ENCODE results near the gene SSR3. TPM values are rescaled to one million over a fixed set of nuclear protein-coding genes. Genes with fewer than 3 reads are reported as not detected.
A peak's percentile ranks its signal among the peaks of the same experiment; 100 is the strongest.

SSR3 gene
- total and polyA plus RNA-seq, 12 donors, result 47.1 to 479 (median 116) TPM

GRCh38 chr3:156539051-156539450 is 15.9 kb downstream of the SSR3 start:
- Histone ChIP-seq H3K9me3 (replicated peaks in 1 of 3) (no peaks in the 10 kb centered on the region), H3K27me3 (no peaks in the 10 kb centered on the region), H3K36me3 (replicated peaks in 1 of 2) (no peaks in the 10 kb centered on the region), H3K4me1 (replicated peaks in 1 of 2) (peaks cover 10 to 37% of the 10 kb centered on the region in 2 donors), H3K27ac (no peak overlapping the region), H3K4me3 (no peak overlapping the region)
- 84 to 96% (median 87%) methylated on average over 2 of the region's 2 CpGs for whole genome bisulfite sequencing, 4 donors
- DNase-seq, result no peak
- TF ChIP-seq POLR2A (IDR thresholded peaks at IDR 0.05) (no peak), CTCF (IDR thresholded peaks at IDR 0.05) (no peak)
- intact Hi-C loops (cut with DNase I), result no loop called here

- no peak for TF ChIP-seq POLR2A (IDR thresholded peaks at IDR 0.05)
- TF ChIP-seq CTCF (IDR thresholded peaks at IDR 0.05), result no peak
- Histone ChIP-seq H3K4me1 (replicated peaks in 1 of 2) (peaks cover 10 to 19% of the 10 kb centered on the region in 2 donors), H3K27ac (peak overlapping the region in 1 of 5 donors; percentile 80), H3K4me3 (no peak overlapping the region), H3K36me3 (replicated peaks in 1 of 2) (no peaks in the 10 kb centered on the region), H3K9me3 (replicated peaks in 1 of 3) (no peaks in the 10 kb centered on the region), H3K27me3 (no peaks in the 10 kb centered on the region)
- 88 to 94% (median 91%) methylated on average over 6 of the region's 6 CpGs for WGBS, 4 donors
- DNase-seq, result no peak
- intact Hi-C loops (cut with DNase I), result no loop called here
These were observed 18.2 kb downstream of the SSR3 start for GRCh38 chr3:156536524-156537316.

GRCh38 chr3:156535798-156536197 is 19.1 kb downstream of the SSR3 start:
- TF ChIP-seq CTCF (IDR thresholded peaks at IDR 0.05) (no peak), POLR2A (IDR thresholded peaks at IDR 0.05) (no peak)
- no peak overlapping the region for H3K4me3 ChIP-seq
- H3K27me3 ChIP-seq, result no peaks in the 10 kb centered on the region
- intact Hi-C loops (cut with DNase I), result no loop called here
- WGBS, 4 donors, result 91 to 98% (median 95%) methylated on average over 2 of the region's 2 CpGs
- no peak for DNase-seq
- H3K36me3 ChIP-seq (replicated peaks in 1 of 2), result no peaks in the 10 kb centered on the region
- peaks cover 10 to 18% of the 10 kb centered on the region in 2 donors for H3K4me1 ChIP-seq (replicated peaks in 1 of 2)
- no peaks in the 10 kb centered on the region for H3K9me3 ChIP-seq (replicated peaks in 1 of 3)
- H3K27ac ChIP-seq, result peak overlapping the region; percentile 10 to 82 (median 70)

- peak; percentile 82 to 95 (median 94) for DNase-seq
- Histone ChIP-seq H3K9me3 (replicated peaks in 1 of 3) (no peaks in the 10 kb centered on the region), H3K4me3 (no peak overlapping the region), H3K27ac (peak overlapping the region; percentile 10 to 82 (median 70)), H3K27me3 (no peaks in the 10 kb centered on the region), H3K36me3 (replicated peaks in 1 of 2) (no peaks in the 10 kb centered on the region), H3K4me1 (replicated peaks in 1 of 2) (peaks cover 10 to 18% of the 10 kb centered on the region in 2 donors)
- 13 to 29% (median 18%) methylated on average over 3 to 4 of the region's 4 CpGs for WGBS, 4 donors
- TF ChIP-seq POLR2A (IDR thresholded peaks at IDR 0.05) (peak in 1 of 2 donors; percentile 70), CTCF (IDR thresholded peaks at IDR 0.05) (peak in 5 of 6 experiments; percentile 21 to 48 (median 39))
- intact Hi-C loops (cut with DNase I), result no loop called here
These were observed 19.7 kb downstream of the SSR3 start for GRCh38 chr3:156535162-156535627.
